ENCODE data around the gene SORBS2.

SORBS2 gene

DNA sequence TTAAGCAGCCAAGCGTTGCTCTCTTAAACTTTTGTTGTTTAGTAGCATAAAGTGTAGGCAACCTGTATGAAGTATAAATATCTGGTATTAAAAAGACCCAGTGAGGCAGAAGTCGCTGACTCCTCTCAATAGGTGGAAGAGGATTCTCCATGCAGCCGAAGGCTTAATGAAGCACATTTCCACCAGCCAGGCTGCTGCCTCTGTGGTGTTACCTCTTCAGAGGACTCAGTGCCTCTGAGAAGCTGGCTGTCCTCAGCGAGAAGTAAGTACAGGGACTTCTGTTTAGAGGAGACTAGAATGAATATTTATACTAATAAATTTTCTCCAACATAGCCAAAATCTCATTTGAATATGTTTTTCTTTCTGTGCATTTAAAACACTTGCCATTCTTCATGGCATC is 6.0 kb downstream of the SORBS2 start:
- Histone ChIP-seq H3K79me2 (ENCODE audit: insufficient read depth, low read length) (no peaks in the 10 kb centered on the region), H2AFZ (ENCODE audit: low read length) (no peak overlapping the region), H4K20me1 (ENCODE audit: insufficient read depth, low read length, poor library complexity, severe bottlenecking) (no peaks in the 10 kb centered on the region), H3K36me3 (ENCODE audit: insufficient read depth, low read length) (no peaks in the 10 kb centered on the region), H3K4me3 (ENCODE audit: low read length, poor library complexity, severe bottlenecking) (no peak overlapping the region), H3K4me2 (ENCODE audit: low read depth, low read length, poor library complexity, severe bottlenecking) (no peak overlapping the region), H3K9me2 (replicated peaks; ENCODE audit: low read depth, low read length) (no peaks in the 10 kb centered on the region), H3K4me1 (ENCODE audit: insufficient read depth, low read length, poor library complexity, severe bottlenecking) (peaks cover 1% of the 10 kb centered on the region), H3K27me3 (ENCODE audit: insufficient read depth, low read length, poor library complexity, severe bottlenecking) (no peaks in the 10 kb centered on the region), H3F3A (ENCODE audit: low read depth) (no peaks in the 10 kb centered on the region), H3K9ac (ENCODE audit: low read depth, low read length, poor library complexity, severe bottlenecking) (no peak overlapping the region), H3K9me3 (ENCODE audit: insufficient read depth, low read depth, low read length) (no peaks in the 10 kb centered on the region)
- no peak for TF ChIP-seq EZH2phosphoT487 (IDR thresholded peaks at IDR 0.05; ENCODE audit: borderline replicate concordance)
- TF ChIP-seq, protein P1, sequence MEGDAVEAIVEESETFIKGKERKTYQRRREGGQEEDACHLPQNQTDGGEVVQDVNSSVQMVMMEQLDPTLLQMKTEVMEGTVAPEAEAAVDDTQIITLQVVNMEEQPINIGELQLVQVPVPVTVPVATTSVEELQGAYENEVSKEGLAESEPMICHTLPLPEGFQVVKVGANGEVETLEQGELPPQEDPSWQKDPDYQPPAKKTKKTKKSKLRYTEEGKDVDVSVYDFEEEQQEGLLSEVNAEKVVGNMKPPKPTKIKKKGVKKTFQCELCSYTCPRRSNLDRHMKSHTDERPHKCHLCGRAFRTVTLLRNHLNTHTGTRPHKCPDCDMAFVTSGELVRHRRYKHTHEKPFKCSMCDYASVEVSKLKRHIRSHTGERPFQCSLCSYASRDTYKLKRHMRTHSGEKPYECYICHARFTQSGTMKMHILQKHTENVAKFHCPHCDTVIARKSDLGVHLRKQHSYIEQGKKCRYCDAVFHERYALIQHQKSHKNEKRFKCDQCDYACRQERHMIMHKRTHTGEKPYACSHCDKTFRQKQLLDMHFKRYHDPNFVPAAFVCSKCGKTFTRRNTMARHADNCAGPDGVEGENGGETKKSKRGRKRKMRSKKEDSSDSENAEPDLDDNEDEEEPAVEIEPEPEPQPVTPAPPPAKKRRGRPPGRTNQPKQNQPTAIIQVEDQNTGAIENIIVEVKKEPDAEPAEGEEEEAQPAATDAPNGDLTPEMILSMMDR (conservative IDR thresholded peaks at IDR 0.05; ENCODE audit: low read length) = no peak

DNA sequence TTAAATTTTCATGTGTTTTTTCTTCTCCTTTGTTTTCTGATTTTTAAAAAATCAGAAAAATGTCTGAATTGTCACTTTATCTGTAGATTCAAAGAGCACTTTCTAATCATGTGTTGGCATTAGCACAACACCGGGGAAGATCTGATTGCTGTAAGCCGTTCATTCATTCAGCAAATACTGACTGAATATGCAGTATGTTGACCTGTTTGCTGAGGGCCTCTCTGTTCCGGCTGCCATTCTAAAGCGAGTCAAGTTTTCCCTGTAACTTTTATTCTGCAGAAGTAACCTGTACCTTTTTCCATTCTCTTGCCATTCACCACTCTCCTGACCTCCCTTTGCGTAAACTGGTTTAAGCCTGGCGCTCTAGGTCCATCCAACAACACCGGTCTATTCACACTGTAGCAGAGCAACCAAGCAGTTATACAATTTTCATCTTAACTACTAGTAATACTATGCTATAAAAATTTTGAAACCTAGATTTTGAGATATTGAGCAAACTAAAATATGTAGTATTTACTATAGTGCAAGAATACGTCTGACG is 6.7 kb downstream of the SORBS2 start:
- H3K9me2 ChIP-seq (replicated peaks; ENCODE audit: low read depth, low read length) = no peaks in the 10 kb centered on the region
- H3K4me3 ChIP-seq (ENCODE audit: low read length, poor library complexity, severe bottlenecking) = no peak overlapping the region
- H3K27me3 ChIP-seq (ENCODE audit: insufficient read depth, low read length, poor library complexity, severe bottlenecking) = no peaks in the 10 kb centered on the region
- no peak overlapping the region for H3K9ac ChIP-seq (ENCODE audit: low read depth, low read length, poor library complexity, severe bottlenecking)
- H3K4me1 ChIP-seq (ENCODE audit: insufficient read depth, low read length, poor library complexity, severe bottlenecking) = no peaks in the 10 kb centered on the region
- no peak overlapping the region for H3K4me2 ChIP-seq (ENCODE audit: low read depth, low read length, poor library complexity, severe bottlenecking)
- no peaks in the 10 kb centered on the region for H4K20me1 ChIP-seq (ENCODE audit: insufficient read depth, low read length, poor library complexity, severe bottlenecking)
- no peaks in the 10 kb centered on the region for H3F3A ChIP-seq (ENCODE audit: low read depth)
- H2AFZ ChIP-seq (ENCODE audit: low read length) = no peak overlapping the region
- H3K9me3 ChIP-seq (ENCODE audit: insufficient read depth, low read depth, low read length) = no peaks in the 10 kb centered on the region
- H3K36me3 ChIP-seq (ENCODE audit: insufficient read depth, low read length) = no peaks in the 10 kb centered on the region
- no peaks in the 10 kb centered on the region for H3K79me2 ChIP-seq (ENCODE audit: insufficient read depth, low read length)
- TF ChIP-seq, protein P1 (conservative IDR thresholded peaks at IDR 0.05; ENCODE audit: low read length) = no peak

DNA sequence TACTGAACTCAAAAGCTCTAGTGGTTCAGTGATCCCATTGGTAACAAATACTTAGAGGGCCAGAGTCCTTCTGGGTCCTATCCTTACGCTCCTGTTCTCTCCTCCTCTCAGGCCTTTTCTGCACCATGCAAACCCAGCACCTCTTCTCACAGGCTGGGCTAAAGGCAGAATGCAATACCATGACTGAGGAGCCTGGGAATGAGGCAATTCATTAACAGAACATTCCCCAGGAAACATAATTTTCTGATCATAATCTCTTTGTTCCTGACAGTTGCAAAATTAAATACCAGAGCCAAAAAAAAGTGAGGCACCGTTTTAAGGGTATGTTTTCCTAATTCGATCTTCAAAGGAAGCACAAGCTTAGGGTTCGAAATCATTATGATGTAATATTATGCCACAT is 9.0 kb downstream of the SORBS2 start:
- Histone ChIP-seq H3K79me2 (ENCODE audit: insufficient read depth, low read length) (no peaks in the 10 kb centered on the region), H3K36me3 (ENCODE audit: insufficient read depth, low read length) (no peaks in the 10 kb centered on the region), H3K4me2 (ENCODE audit: low read depth, low read length, poor library complexity, severe bottlenecking) (no peak overlapping the region), H3K4me3 (ENCODE audit: low read length, poor library complexity, severe bottlenecking) (no peak overlapping the region), H3K9me2 (replicated peaks; ENCODE audit: low read depth, low read length) (no peaks in the 10 kb centered on the region), H3K4me1 (ENCODE audit: insufficient read depth, low read length, poor library complexity, severe bottlenecking) (no peaks in the 10 kb centered on the region), H4K20me1 (ENCODE audit: insufficient read depth, low read length, poor library complexity, severe bottlenecking) (no peaks in the 10 kb centered on the region), H3K9me3 (ENCODE audit: insufficient read depth, low read depth, low read length) (no peaks in the 10 kb centered on the region), H3K9ac (ENCODE audit: low read depth, low read length, poor library complexity, severe bottlenecking) (no peak overlapping the region), H2AFZ (ENCODE audit: low read length) (no peak overlapping the region), H3F3A (ENCODE audit: low read depth) (no peaks in the 10 kb centered on the region), H3K27me3 (ENCODE audit: insufficient read depth, low read length, poor library complexity, severe bottlenecking) (no peaks in the 10 kb centered on the region)
- no peak for TF ChIP-seq EZH2phosphoT487 (IDR thresholded peaks at IDR 0.05; ENCODE audit: borderline replicate concordance)
- TF ChIP-seq, protein P1 (conservative IDR thresholded peaks at IDR 0.05; ENCODE audit: low read length) = no peak

Data from Loucy (cell line).